LoVo (cell line): ENCODE results near the gene CNPPD1.

ENCODE experiments used
- DNase-seq: peaks from one replicate; pipeline ENCODE4 v3.0.0-alpha.2; 2016; ENCODE audit warnings: low spot score

The CNPPD1 gene

GRCh38 chr2:219176818-219177551 is at the start of gene CNPPD1:
Gene CNPPD1, minus strand, starts transcription at chr2:219176925. Its CDS starts 97 bp downstream, at chr2:219176828.
- DNase-seq, result peak; percentile 89

GRCh38 chr2:219225350-219225749 is 48.6 kb upstream of the CNPPD1 start:
- DNase-seq, result no peak

GRCh38 chr2:219223831-219224610 is 47.3 kb upstream of the CNPPD1 start:
- DNase-seq, result no peak

GRCh38 chr2:219221957-219222518 is 45.3 kb upstream of the CNPPD1 start:
- no peak for DNase-seq

GRCh38 chr2:219220652-219221402 is 44.1 kb upstream of the CNPPD1 start:
- no peak for DNase-seq

- no peak for DNase-seq
These were observed 43.2 kb upstream of the CNPPD1 start for GRCh38 chr2:219219784-219220532.

GRCh38 chr2:219218732-219219701 is 42.3 kb upstream of the CNPPD1 start, which contains the start of gene ABCB6:
Gene ABCB6, minus strand, starts transcription at chr2:219218958. Its CDS starts 285 bp downstream, at chr2:219218673.
- no peak for DNase-seq

GRCh38 chr2:219218217-219218731 is 41.5 kb upstream of the CNPPD1 start:
- DNase-seq, result no peak

- no peak for DNase-seq
These were observed 39.8 kb upstream of the CNPPD1 start for GRCh38 chr2:219216535-219216915.

GRCh38 chr2:219215871-219216534 is 39.3 kb upstream of the CNPPD1 start:
- DNase-seq, result no peak

GRCh38 chr2:219214786-219215185 is 38.1 kb upstream of the CNPPD1 start:
- DNase-seq, result no peak

GRCh38 chr2:219214141-219214540 is 37.4 kb upstream of the CNPPD1 start:
- no peak for DNase-seq

- DNase-seq, result no peak
These were observed 36.9 kb upstream of the CNPPD1 start for GRCh38 chr2:219213486-219214071.

GRCh38 chr2:219213026-219213415 is 36.3 kb upstream of the CNPPD1 start:
- no peak for DNase-seq

GRCh38 chr2:219210886-219211362 is 34.2 kb upstream of the CNPPD1 start:
- no peak for DNase-seq

GRCh38 chr2:219210196-219210885 is 33.6 kb upstream of the CNPPD1 start:
- no peak for DNase-seq

- DNase-seq, result no peak
These were observed 32.8 kb upstream of the CNPPD1 start for GRCh38 chr2:219209236-219210195.
